Measurements from ENCODE around the gene KRTAP20-3. TPM values are rescaled to one million over a fixed set of nuclear protein-coding genes. Genes with fewer than 3 reads are reported as not detected.

Gene KRTAP20-3
- total RNA-seq, 6 donors from 2014 or later = not detected

DNA sequence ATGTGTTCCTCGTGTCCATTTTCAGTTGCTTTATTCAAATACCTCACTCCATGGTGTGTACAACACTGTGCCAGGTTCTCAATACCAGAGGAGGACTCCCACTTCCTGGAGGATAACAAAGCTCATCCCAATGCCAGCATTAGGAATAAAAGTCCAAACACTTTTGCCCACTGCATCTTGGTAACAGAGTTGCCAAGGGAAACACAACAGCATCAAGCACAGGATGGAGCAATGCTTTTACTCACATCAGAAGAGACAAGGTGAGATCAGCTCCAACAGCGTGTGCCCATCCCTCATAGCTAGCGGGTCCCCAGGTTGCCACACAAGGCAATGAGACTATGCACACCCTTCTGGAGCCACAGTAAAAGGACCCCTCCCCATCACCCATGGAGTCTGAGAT is 19.3 kb upstream of the KRTAP20-3 start:
- WGBS, 2 donors = 74 to 88% methylated on average over 2 to 3 of the region's 3 CpGs
- ATAC-seq (ENCODE audit: low FRiP score in 2 of 2) = no peak
- no peak overlapping the region for H3K4me3 ChIP-seq

DNA sequence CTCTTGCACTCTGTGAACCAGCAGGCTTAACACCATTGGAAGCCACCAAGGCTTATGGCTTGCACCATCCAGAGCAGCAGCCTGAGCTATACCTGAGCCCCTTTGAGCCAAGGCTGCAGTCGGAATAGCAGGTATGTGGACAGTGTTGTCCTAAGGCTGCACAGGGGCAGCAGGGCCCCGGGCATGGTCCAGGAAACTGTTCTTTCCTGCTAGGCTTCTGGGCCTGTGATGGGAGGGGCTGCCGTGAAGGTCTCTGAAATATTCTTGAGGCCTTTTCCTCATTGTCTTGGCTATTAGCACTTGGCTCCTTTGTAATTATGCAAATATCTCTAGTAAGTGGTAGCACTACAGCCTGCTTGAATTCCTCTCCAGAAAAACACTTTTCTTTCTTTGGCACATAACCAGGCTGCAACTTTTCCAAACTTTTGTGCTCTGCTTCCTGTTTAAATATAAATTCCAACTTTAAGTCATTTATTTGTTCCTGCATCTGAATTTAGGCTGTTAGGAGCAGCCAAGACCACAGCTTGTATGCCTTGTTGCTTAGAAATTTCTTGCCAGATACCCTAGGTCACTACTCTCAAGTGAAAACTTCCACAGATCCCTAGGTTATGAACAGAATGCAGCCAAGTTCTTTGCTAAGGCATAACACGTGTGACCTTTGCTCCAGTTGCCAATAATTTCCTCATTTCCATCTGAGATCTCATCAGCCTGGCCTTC is 17.1 kb upstream of the KRTAP20-3 start:
- 47 to 61% methylated on average over 3 to 4 of the region's 4 CpGs for WGBS, 2 donors
- TF ChIP-seq POLR2AphosphoS5 (IDR thresholded peaks at IDR 0.05) (no peak), EP300 (IDR thresholded peaks at IDR 0.05) (no peak), POLR2A (IDR thresholded peaks at IDR 0.05) (no peak)
- TF ChIP-seq, protein P1, sequence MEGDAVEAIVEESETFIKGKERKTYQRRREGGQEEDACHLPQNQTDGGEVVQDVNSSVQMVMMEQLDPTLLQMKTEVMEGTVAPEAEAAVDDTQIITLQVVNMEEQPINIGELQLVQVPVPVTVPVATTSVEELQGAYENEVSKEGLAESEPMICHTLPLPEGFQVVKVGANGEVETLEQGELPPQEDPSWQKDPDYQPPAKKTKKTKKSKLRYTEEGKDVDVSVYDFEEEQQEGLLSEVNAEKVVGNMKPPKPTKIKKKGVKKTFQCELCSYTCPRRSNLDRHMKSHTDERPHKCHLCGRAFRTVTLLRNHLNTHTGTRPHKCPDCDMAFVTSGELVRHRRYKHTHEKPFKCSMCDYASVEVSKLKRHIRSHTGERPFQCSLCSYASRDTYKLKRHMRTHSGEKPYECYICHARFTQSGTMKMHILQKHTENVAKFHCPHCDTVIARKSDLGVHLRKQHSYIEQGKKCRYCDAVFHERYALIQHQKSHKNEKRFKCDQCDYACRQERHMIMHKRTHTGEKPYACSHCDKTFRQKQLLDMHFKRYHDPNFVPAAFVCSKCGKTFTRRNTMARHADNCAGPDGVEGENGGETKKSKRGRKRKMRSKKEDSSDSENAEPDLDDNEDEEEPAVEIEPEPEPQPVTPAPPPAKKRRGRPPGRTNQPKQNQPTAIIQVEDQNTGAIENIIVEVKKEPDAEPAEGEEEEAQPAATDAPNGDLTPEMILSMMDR (IDR thresholded peaks at IDR 0.05) = no peak

More for the DNA sequence above, 19.3 kb upstream of the KRTAP20-3 start:
- Histone ChIP-seq H3K9me3 (no peaks in the 10 kb centered on the region), H3K36me3 (no peaks in the 10 kb centered on the region), H3K4me1 (no peaks in the 10 kb centered on the region), H3K27me3 (no peaks in the 10 kb centered on the region), H3K27ac (no peak overlapping the region)
- DNase-seq = no peak
- TF ChIP-seq POLR2A (IDR thresholded peaks at IDR 0.05) = no peak
- TF ChIP-seq POLR2AphosphoS5 (IDR thresholded peaks at IDR 0.05) = no peak
- TF ChIP-seq, protein P1 (IDR thresholded peaks at IDR 0.05) = no peak
- TF ChIP-seq EP300 (IDR thresholded peaks at IDR 0.05) = no peak

DNA sequence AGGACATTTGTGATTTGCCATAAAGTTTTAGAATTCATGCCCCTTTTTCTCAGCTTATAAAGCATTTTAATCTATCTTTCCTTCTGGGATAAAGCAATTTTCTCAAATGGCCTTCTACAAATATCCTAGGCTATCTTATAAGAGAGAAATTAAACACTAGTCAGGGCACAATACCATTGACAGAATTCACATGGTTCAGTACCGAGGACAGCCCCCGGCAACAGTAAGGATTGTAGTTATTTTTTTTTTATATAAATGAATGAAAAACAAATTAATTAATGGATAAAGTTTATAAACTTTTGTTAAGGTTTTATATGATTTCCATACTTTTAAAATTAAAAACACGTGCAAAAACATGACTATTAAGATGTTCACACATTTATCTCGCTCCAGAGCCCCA is 14.6 kb upstream of the KRTAP20-3 start:
- no peaks in the 10 kb centered on the region for H3K27me3 ChIP-seq
- H3K36me3 ChIP-seq = no peaks in the 10 kb centered on the region
- no peaks in the 10 kb centered on the region for H3K4me1 ChIP-seq
- no peak overlapping the region for H3K27ac ChIP-seq
- DNase-seq (no peak), ATAC-seq (ENCODE audit: low FRiP score in 2 of 2) (no peak)
- TF ChIP-seq, protein P1 (IDR thresholded peaks at IDR 0.05) = no peak
- TF ChIP-seq EP300 (IDR thresholded peaks at IDR 0.05) (no peak), POLR2A (IDR thresholded peaks at IDR 0.05) (no peak), POLR2AphosphoS5 (IDR thresholded peaks at IDR 0.05) (no peak)
- no peaks in the 10 kb centered on the region for H3K9me3 ChIP-seq
- H3K4me3 ChIP-seq = no peak overlapping the region
- 82 to 87% methylated on average over 4 of the region's 4 CpGs for WGBS, 2 donors

More for the DNA sequence above, 17.1 kb upstream of the KRTAP20-3 start:
- Histone ChIP-seq H3K4me1 (no peaks in the 10 kb centered on the region), H3K9me3 (no peaks in the 10 kb centered on the region), H3K36me3 (no peaks in the 10 kb centered on the region), H3K27ac (no peak overlapping the region), H3K27me3 (no peaks in the 10 kb centered on the region), H3K4me3 (no peak overlapping the region)
- DNase-seq (no peak), ATAC-seq (ENCODE audit: low FRiP score in 2 of 2) (no peak)

DNA sequence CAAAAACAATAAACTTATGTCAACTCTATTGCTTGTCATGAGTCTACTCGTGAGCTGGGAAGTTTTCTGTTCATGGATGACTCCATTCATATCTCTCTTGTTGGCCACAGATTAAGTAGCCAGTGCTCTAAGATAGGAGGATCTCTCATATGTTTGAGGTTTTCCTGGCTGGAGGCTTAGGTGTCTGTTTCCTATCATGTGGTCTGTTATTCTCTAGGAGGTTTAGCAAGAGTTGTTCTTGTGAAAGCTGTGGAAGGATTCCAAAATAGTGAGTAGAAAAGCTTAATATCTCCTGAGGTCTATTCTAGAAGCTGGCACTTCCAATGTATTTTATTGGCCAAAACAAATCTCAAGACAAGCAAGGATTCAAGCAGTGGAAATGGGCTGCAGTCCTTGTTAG is 13.5 kb upstream of the KRTAP20-3 start:
- WGBS, 2 donors = 67 to 74% methylated on average over 1 of the region's 1 CpG
- Histone ChIP-seq H3K4me1 (no peaks in the 10 kb centered on the region), H3K4me3 (no peak overlapping the region), H3K36me3 (no peaks in the 10 kb centered on the region), H3K9me3 (no peaks in the 10 kb centered on the region), H3K27me3 (no peaks in the 10 kb centered on the region), H3K27ac (no peak overlapping the region)
- DNase-seq = no peak
- ATAC-seq (ENCODE audit: low FRiP score in 2 of 2) = peak in 1 of 2 donors; percentile 23
- TF ChIP-seq POLR2A (IDR thresholded peaks at IDR 0.05) = no peak

DNA sequence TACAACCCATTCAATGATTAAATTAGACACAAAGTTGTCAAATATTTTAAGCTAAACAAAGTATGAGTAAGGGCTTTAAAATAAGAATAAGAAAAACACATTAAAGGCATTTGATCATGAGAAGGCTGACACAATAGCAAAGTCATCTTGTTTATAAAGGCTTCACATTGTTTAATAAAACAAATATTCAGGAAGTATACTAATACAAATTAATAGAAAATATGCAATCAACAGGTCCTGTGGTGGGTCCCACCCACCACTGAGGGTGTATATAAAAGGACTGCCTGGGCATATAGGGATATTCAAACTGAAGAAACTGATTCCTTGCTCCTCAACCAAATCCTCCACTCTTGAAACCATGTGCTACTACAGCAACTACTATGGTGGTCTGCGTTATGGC is 7.8 kb upstream of the KRTAP20-3 start, which contains the start of gene KRTAP20-2:
TSS of gene KRTAP20-2 (plus strand) at position 301 of the 400 bp plus-strand sequence. CDS start at position 359, 58 bp downstream.
- 61 to 93% methylated on average over 1 of the region's 1 CpG for WGBS, 2 donors
- H3K36me3 ChIP-seq = no peaks in the 10 kb centered on the region
- no peaks in the 10 kb centered on the region for H3K4me1 ChIP-seq
- TF ChIP-seq, protein P1 (IDR thresholded peaks at IDR 0.05) = no peak
- TF ChIP-seq POLR2AphosphoS5 (IDR thresholded peaks at IDR 0.05) (no peak), EP300 (IDR thresholded peaks at IDR 0.05) (no peak), POLR2A (IDR thresholded peaks at IDR 0.05) (no peak)
- H3K27me3 ChIP-seq = no peaks in the 10 kb centered on the region
- H3K4me3 ChIP-seq = no peak within 1 kb of the TSS
- no peak for DNase-seq
- H3K9me3 ChIP-seq = no peaks in the 10 kb centered on the region
- H3K27ac ChIP-seq = no peak within 1 kb of the TSS
- no peak for ATAC-seq (ENCODE audit: low FRiP score in 2 of 2)
